SK-N-SH (cell line): ENCODE data around the gene ACSL3. TPM values are rescaled to one million over a fixed set of nuclear protein-coding genes. Genes with fewer than 3 reads are reported as not detected.

Source experiments
- CTCF ChIA-PET: fragments of 300-600, 350-600 bp; formaldehyde crosslinking; extraction: SDS; loops from one replicate; lab custom pipeline; 2021; lab: Yijun Ruan, JAX
- POLR2A ChIA-PET: fragments of 350-600 bp; sonication (Branson Sonifier 250); formaldehyde crosslinking; extraction: SDS; loops from one replicate; lab custom pipeline; 2020; ENCODE audit warnings: antibody characterized with exemption, inconsistent platforms; lab: Yijun Ruan, JAX
- DNase-seq: peaks from one replicate; pipeline ENCODE4 v3.0.0; 2012
- H2AFZ ChIP-seq: fragments of 200-600 bp; sonication (generic); 2 replicates; pipeline ENCODE4 v1.8.1; 2016; ENCODE audit warnings: antibody characterized with exemption, mild to moderate bottlenecking, low read depth
- H3F3A ChIP-seq: fragments of 200-600 bp; sonication (generic); replicated peaks from 2 replicates; pipeline ENCODE3; 2016; ENCODE audit warnings: antibody characterized with exemption, mild to moderate bottlenecking; ENCODE audit not compliant: insufficient read depth
- H3K27ac ChIP-seq, 2 experiments: fragments of 200-500 bp in 1 of 2; fragments of 200-600 bp in 1 of 2; sonication (Bioruptor generic) in 1 of 2; sonication (generic), shearing (Covaris generic) in 1 of 2; 2 replicates each; pipeline versions ENCODE4 v1.5.1 to v1.6.1; 2014 to 2016; ENCODE audit warnings: low read depth in 2 of 2, inconsistent platforms in 1 of 2, low read length in 1 of 2, mild to moderate bottlenecking in 1 of 2, mixed read lengths in 1 of 2
- H3K27me3 ChIP-seq: fragments of 200-600 bp; sonication (generic), shearing (Covaris generic); 2 replicates; pipeline ENCODE4 v1.6.1; 2016; ENCODE audit warnings: mixed run types; ENCODE audit not compliant: insufficient read depth
- H3K36me3 ChIP-seq, 2 experiments: fragments of 200-500 bp in 1 of 2; fragments of 200-600 bp in 1 of 2; sonication (Bioruptor generic) in 1 of 2; sonication (generic) in 1 of 2; replicated peaks in 1 of 2; 2 replicates each; pipeline versions ENCODE3 to v1.5.1; 2014 to 2016; ENCODE audit warnings: low read length in 1 of 2, mild to moderate bottlenecking in 1 of 2; ENCODE audit not compliant: insufficient read depth in 2 of 2, control insufficient read depth in 1 of 2
- H3K4me1 ChIP-seq, 2 experiments: fragments of 200-500 bp in 1 of 2; fragments of 200-600 bp in 1 of 2; sonication (Bioruptor generic) in 1 of 2; sonication (generic), shearing (Covaris generic) in 1 of 2; 2 replicates each; pipeline versions ENCODE4 v1.5.1 to v1.6.1; 2014 to 2016; ENCODE audit warnings: low read depth in 1 of 2, low read length in 1 of 2, mixed run types in 1 of 2; ENCODE audit not compliant: insufficient read depth in 2 of 2, control insufficient read depth in 1 of 2
- H3K4me2 ChIP-seq: fragments of 200-600 bp; sonication (generic), shearing (Covaris generic); 2 replicates; pipeline ENCODE4 v1.6.1; 2017; ENCODE audit warnings: mixed run types
- H3K4me3 ChIP-seq, 2 experiments: fragments of 200-500 bp in 1 of 2; fragments of 200-600 bp in 1 of 2; sonication (Bioruptor generic) in 1 of 2; sonication (generic), shearing (Covaris generic) in 1 of 2; 2 replicates each; pipeline versions ENCODE4 v1.5.1 to v1.8.1; 2014 to 2016; ENCODE audit warnings: low read depth in 2 of 2, inconsistent platforms in 1 of 2, low read length in 1 of 2, mild to moderate bottlenecking in 1 of 2, mixed read lengths in 1 of 2, moderate library complexity in 1 of 2
- H3K79me2 ChIP-seq: fragments of 200-600 bp; sonication (generic); 2 replicates; pipeline ENCODE4 v1.8.1; 2017; ENCODE audit warnings: mild to moderate bottlenecking; ENCODE audit not compliant: insufficient read depth
- H3K9ac ChIP-seq: fragments of 200-600 bp; sonication (generic); 2 replicates; pipeline ENCODE4 v1.6.1; 2017; ENCODE audit warnings: mixed run types
- H3K9me2 ChIP-seq: fragments of 200-600 bp; sonication (generic); 2 replicates; pipeline ENCODE4 v1.6.1; 2017; ENCODE audit warnings: mixed run types
- H3K9me3 ChIP-seq: fragments of 200-600 bp; sonication (generic); 2 replicates; pipeline ENCODE4 v1.6.1; 2017; ENCODE audit warnings: mixed run types, mild to moderate bottlenecking, moderate library complexity
- H4K20me1 ChIP-seq: fragments of 200-600 bp; sonication (generic); 2 replicates; pipeline ENCODE4 v1.6.1; 2017; ENCODE audit warnings: mild to moderate bottlenecking, mixed run types; ENCODE audit not compliant: insufficient read depth
- ELF1 ChIP-seq: IDR thresholded peaks from 2 replicates; pipeline ENCODE4 v1.4.0; 2012
- EZH2phosphoT487 ChIP-seq: fragments of 200-600 bp; sonication (generic); IDR thresholded peaks from 2 replicates; pipeline ENCODE4 v1.6.1; 2017; ENCODE audit warnings: low read depth, mixed run types, mild to moderate bottlenecking, antibody characterized with exemption, moderate library complexity, borderline replicate concordance
- FOSL2 ChIP-seq: IDR thresholded peaks from 2 replicates; pipeline ENCODE4 v1.4.0; 2012; ENCODE audit warnings: low read depth, mild to moderate bottlenecking, moderate library complexity, borderline replicate concordance
- GABPA ChIP-seq: IDR thresholded peaks from 2 replicates; pipeline ENCODE4 v1.4.0; 2012; ENCODE audit warnings: low read depth, mild to moderate bottlenecking
- IRF3 ChIP-seq: fragments of 150-350 bp; IDR thresholded peaks from 2 replicates; pipeline ENCODE4 v1.6.1; 2016; ENCODE audit warnings: mild to moderate bottlenecking, low read depth, low read length
- MAX ChIP-seq: IDR thresholded peaks from 2 replicates; pipeline ENCODE4 v1.4.0; 2012; ENCODE audit warnings: low read depth
- PBX3 ChIP-seq: IDR thresholded peaks from 2 replicates; pipeline ENCODE4; 2012
- POLR2AphosphoS5 ChIP-seq: IDR thresholded peaks from 2 replicates; pipeline ENCODE4 v1.6.1; 2012; ENCODE audit warnings: low read depth, low read length
- RAD21 ChIP-seq: IDR thresholded peaks from 2 replicates; pipeline ENCODE4 v1.6.1; 2012; ENCODE audit warnings: mild to moderate bottlenecking, low read length
- RXRA ChIP-seq: IDR thresholded peaks from 2 replicates; pipeline ENCODE4 v1.4.0; 2012; ENCODE audit warnings: low read depth, mild to moderate bottlenecking, borderline replicate concordance
- SMC3 ChIP-seq: IDR thresholded peaks from 2 replicates; pipeline ENCODE4 v1.6.1; 2012; ENCODE audit warnings: low read depth, low read length, improper control_type of control experiment
- USF2 ChIP-seq: fragments of 150-350 bp; IDR thresholded peaks from 2 replicates; pipeline ENCODE4 v1.6.1; 2017; ENCODE audit warnings: antibody characterized with exemption, low read length, low read depth, borderline replicate concordance
- ZBTB33 ChIP-seq: IDR thresholded peaks from 2 replicates; pipeline ENCODE4 v1.4.0; 2012; ENCODE audit warnings: low read depth, borderline replicate concordance
- WGBS: methylation state at CpG from one replicate; pipeline ENCODE4 v1.1.6; 2017; ENCODE audit warnings: low lambda C conversion rate; 5-methylcytosine and 5-hydroxymethylcytosine counted together
- polyA plus RNA-seq, 3 experiments: library from polyadenylated mRNA; depleted of rRNA; stranded (reverse); fragments of >200 nt; gene quantifications; 2 replicates each; pipeline ENCODE4 v1.2.3, GENCODE V29; 2012

Gene ACSL3
- polyA plus RNA-seq, 1 of the 3 experiments (the other 2 are of a cell fraction) = 15.7 TPM

GRCh38 chr2:222813177-222813843, 47.5 kb upstream of the ACSL3 start:
- Histone ChIP-seq H3K79me2 (no peaks in the 10 kb centered on the region), H3K4me3 (no peak overlapping the region), H3K9ac (no peak overlapping the region), H3K36me3 (no peaks in the 10 kb centered on the region), H3K9me3 (no peaks in the 10 kb centered on the region), H3F3A (no peaks in the 10 kb centered on the region), H2AFZ (no peak overlapping the region), H3K27me3 (no peaks in the 10 kb centered on the region), H3K4me1 (no peaks in the 10 kb centered on the region), H3K9me2 (no peaks in the 10 kb centered on the region), H3K27ac (no peak overlapping the region), H3K4me2 (no peak overlapping the region; the same call in 1 of the 2 replicates), H4K20me1 (no peaks in the 10 kb centered on the region)
- ChIA-PET POLR2A (no interaction called here), CTCF (interaction anchor here (0.8 to 1.8 kb wide), 3 partner anchors 10 to 48 kb away, joined by 3 to 6 read pairs (median 3); no protein-coding TSS in a partner anchor)
- DNase-seq = no peak
- TF ChIP-seq PBX3 (no peak), SMC3 (no peak), IRF3 (no peak), EZH2phosphoT487 (no peak), ELF1 (no peak), POLR2AphosphoS5 (no peak), GABPA (no peak)
- WGBS = 65% methylated on average over 6 of the region's 6 CpGs

- Histone ChIP-seq H3K4me3 (no peak overlapping the region), H3K79me2 (no peaks in the 10 kb centered on the region), H2AFZ (no peak overlapping the region), H3K27ac (no peak overlapping the region), H3K4me1 (no peaks in the 10 kb centered on the region), H3K4me2 (no peak overlapping the region), H3F3A (no peaks in the 10 kb centered on the region), H4K20me1 (no peaks in the 10 kb centered on the region), H3K36me3 (no peaks in the 10 kb centered on the region), H3K9me3 (no peaks in the 10 kb centered on the region), H3K9me2 (no peaks in the 10 kb centered on the region), H3K27me3 (no peaks in the 10 kb centered on the region), H3K9ac (no peak overlapping the region)
- WGBS = 60% methylated on average over 2 of the region's 2 CpGs
- TF ChIP-seq MAX (no peak), RAD21 (no peak), SMC3 (no peak), USF2 (no peak), RXRA (no peak), ZBTB33 (no peak), FOSL2 (no peak)
- ChIA-PET POLR2A (no interaction called here), CTCF (interaction anchor here (1.4 kb wide), 1 partner anchor 112 kb away, joined by 3 read pairs; no protein-coding TSS in a partner anchor)
- DNase-seq = no peak
These were observed 41.0 kb upstream of the ACSL3 start for GRCh38 chr2:222819722-222820333.
